Endothelial cell of umbilical vein (primary cell): ENCODE measurements around the gene TM7SF2. TPM values are rescaled to one million over a fixed set of nuclear protein-coding genes. Genes with fewer than 3 reads are reported as not detected.

Experiments used
- BruUV-seq: library from RNA; stranded (reverse); fragments of 400-500 nt; replicated peaks from 2 replicates; lab custom pipeline; 2021; lab: Mats Ljungman, UMichigan
- CTCF ChIA-PET: fragments of 300-600, 350-600 bp; sonication (Branson Sonifier 250); formaldehyde crosslinking; loops from one replicate; lab custom pipeline; 2021; ENCODE audit warnings: antibody characterized with exemption, inconsistent platforms; lab: Charles Lee
- POLR2A ChIA-PET: fragments of 300-600, 350-600 bp; sonication (Branson Sonifier 250); formaldehyde crosslinking; loops from one replicate; lab custom pipeline; 2021; ENCODE audit warnings: antibody characterized with exemption, inconsistent platforms; lab: Charles Lee
- DNase-seq: peaks from one replicate; pipeline ENCODE4 v3.0.0-alpha.2; 2011; ENCODE audit warnings: low read depth, low spot score
- FAIRE-seq: peaks from 2 replicates; lab custom pipeline; 2011; peaks lifted over from hg19 to GRCh38; lab: Jason Lieb, UNC
- H2AFZ ChIP-seq: 2 replicates; pipeline ENCODE4 v1.6.0; 2012; ENCODE audit warnings: low read depth, low read length, control low read depth, inconsistent platforms
- H3K27ac ChIP-seq: 2 replicates; pipeline ENCODE4 v1.5.1; 2011; ENCODE audit warnings: low read depth, mild to moderate bottlenecking, control low read depth, low read length, moderate library complexity; ENCODE audit not compliant: insufficient read depth
- H3K27me3 ChIP-seq, 2 experiments: 2 replicates each; pipeline versions ENCODE4 v1.6.0 to v1.6.1; 2011; ENCODE audit warnings: low read length in 2 of 2, mixed read lengths in 1 of 2; ENCODE audit not compliant: control insufficient read depth in 2 of 2, insufficient read depth in 2 of 2
- H3K36me3 ChIP-seq, 2 experiments: 2 replicates in 1 of 2; 3 replicates in 1 of 2; pipeline ENCODE4 v1.5.1; 2011; ENCODE audit warnings: low read length in 2 of 2, mild to moderate bottlenecking in 1 of 2, moderate library complexity in 1 of 2; ENCODE audit not compliant: control insufficient read depth in 2 of 2, insufficient read depth in 2 of 2; ENCODE audit errors: extremely low read depth in 1 of 2
- H3K4me1 ChIP-seq: 3 replicates; pipeline ENCODE4 v1.5.1; 2011; ENCODE audit warnings: mild to moderate bottlenecking, low read length; ENCODE audit not compliant: control insufficient read depth, insufficient read depth; ENCODE audit errors: extremely low read depth
- H3K4me2 ChIP-seq: 2 replicates; pipeline ENCODE4 v1.6.1; 2011; ENCODE audit warnings: low read length, control low read depth, mixed read lengths; ENCODE audit not compliant: insufficient read depth
- H3K4me3 ChIP-seq, 3 experiments: fragments of 200-600 bp in 1 of 3; sonication (generic), shearing (Covaris generic) in 1 of 3; replicated peaks in 1 of 3; 2 replicates each; pipeline ENCODE4 v1.5.1; 2011 to 2016; ENCODE audit warnings: control low read depth in 3 of 3, low read length in 3 of 3, mild to moderate bottlenecking in 2 of 3, inconsistent platforms in 1 of 3, low read depth in 1 of 3, moderate library complexity in 1 of 3; ENCODE audit not compliant: insufficient read depth in 1 of 3
- H3K79me2 ChIP-seq: 2 replicates; pipeline ENCODE4 v1.6.0; 2012; ENCODE audit warnings: low read length, inconsistent platforms; ENCODE audit not compliant: control insufficient read depth, insufficient read depth
- H3K9ac ChIP-seq: replicated peaks from 2 replicates; pipeline ENCODE3; 2011; ENCODE audit warnings: low read length, control low read depth; ENCODE audit not compliant: insufficient read depth; ENCODE audit errors: extremely low read depth
- H3K9me1 ChIP-seq: replicated peaks from 3 replicates; pipeline ENCODE4 v1.6.0; 2011; ENCODE audit warnings: mild to moderate bottlenecking, low read length; ENCODE audit not compliant: control insufficient read depth, insufficient read depth; ENCODE audit errors: extremely low read depth
- H3K9me3 ChIP-seq: replicated peaks from 2 replicates; pipeline ENCODE4 v1.5.1; 2012; ENCODE audit warnings: low read length, inconsistent platforms; ENCODE audit not compliant: control insufficient read depth, insufficient read depth
- H4K20me1 ChIP-seq: replicated peaks from 2 replicates; pipeline ENCODE3; 2011; ENCODE audit warnings: mild to moderate bottlenecking, low read length; ENCODE audit not compliant: control insufficient read depth, insufficient read depth; ENCODE audit errors: extremely low read depth
- EZH2 ChIP-seq: IDR thresholded peaks from 2 replicates; pipeline ENCODE4 v1.6.1; 2012; ENCODE audit warnings: borderline replicate concordance, low read depth, mild to moderate bottlenecking, moderate library complexity, low read length, inconsistent platforms; ENCODE audit not compliant: severe bottlenecking
- FOS ChIP-seq: IDR thresholded peaks from 2 replicates; pipeline ENCODE4 v1.6.1; 2011; ENCODE audit warnings: mild to moderate bottlenecking, low read length, moderate library complexity, borderline replicate concordance; ENCODE audit not compliant: insufficient read depth
- GATA2 ChIP-seq: IDR thresholded peaks from 2 replicates; pipeline ENCODE4 v1.7.0; 2011; ENCODE audit warnings: low read depth, mild to moderate bottlenecking, moderate library complexity, mixed read lengths, low read length; ENCODE audit not compliant: insufficient read length, insufficient read depth
- JUN ChIP-seq: IDR thresholded peaks from 2 replicates; pipeline ENCODE4 v1.6.1; 2011; ENCODE audit warnings: borderline replicate concordance, low read depth; ENCODE audit not compliant: insufficient read length, insufficient read depth
- MYC ChIP-seq: IDR thresholded peaks from one replicate; pipeline ENCODE4 v1.6.1; 2011; ENCODE audit warnings: mild to moderate bottlenecking, low read depth, low read length
- POLR2A ChIP-seq: IDR thresholded peaks from 2 replicates; pipeline ENCODE4 v1.6.1; 2012; ENCODE audit warnings: low read depth, mild to moderate bottlenecking, control low read depth, low read length
- POLR2AphosphoS5 ChIP-seq: IDR thresholded peaks from 2 replicates; pipeline ENCODE4 v1.6.1; 2012; ENCODE audit warnings: low read depth, mild to moderate bottlenecking, control low read depth, low read length, moderate library complexity; ENCODE audit not compliant: insufficient read depth
- dilution Hi-C: fragments of 300-500 bp; cut with MboI; formaldehyde crosslinking; loops from one replicate; pipeline ENCODE4 v1.15.0; 2019; ENCODE audit warnings: low sequenced_read_pairs; ENCODE audit not compliant: extremely low pct_ligation_motif_present
- intact Hi-C: fragments of 100-400 bp; cut with micrococcal nuclease; formaldehyde crosslinking; loops from one replicate; pipeline ENCODE4 v1.10.0; 2022
- polyA plus RNA-seq, 4 experiments: library from polyadenylated mRNA; depleted of rRNA in 3 of 4; stranded (reverse) in 3 of 4; unstranded in 1 of 4; fragments of >200 nt; gene quantifications; 2 replicates each; pipeline versions ENCODE4 v1.2.1 to v1.2.3, GENCODE V29; 2011 to 2012; ENCODE audit warnings: missing spikeins in 1 of 4
- total RNA-seq: library from RNA; stranded (reverse); gene quantifications from 2 replicates; pipeline ENCODE4 v1.2.3, GENCODE V29; 2021
- TF ChIP-seq, protein P1 (sequence below): IDR thresholded peaks from 2 replicates; pipeline ENCODE4 v1.6.1; 2011; ENCODE audit not compliant: insufficient read depth, insufficient read length
- TF ChIP-seq, protein P2 (sequence below), 2 donors: IDR thresholded peaks; 1 replicate in 1 of 2; 2 replicates in 1 of 2; pipeline ENCODE4 v1.5.1; 2011; ENCODE audit warnings: low read length in 2 of 2, mild to moderate bottlenecking in 2 of 2, moderate library complexity in 2 of 2, control low read depth in 1 of 2, inconsistent platforms in 1 of 2, low read depth in 1 of 2; ENCODE audit not compliant: insufficient read depth in 1 of 2; ENCODE audit errors: extremely low read depth in 1 of 2

Gene TM7SF2
- total and polyA plus RNA-seq, 2 donors (not counting 3 experiments of a cell fraction or from before 2014, with no cell fraction given): 11.6 to 47.1 TPM

DNA sequence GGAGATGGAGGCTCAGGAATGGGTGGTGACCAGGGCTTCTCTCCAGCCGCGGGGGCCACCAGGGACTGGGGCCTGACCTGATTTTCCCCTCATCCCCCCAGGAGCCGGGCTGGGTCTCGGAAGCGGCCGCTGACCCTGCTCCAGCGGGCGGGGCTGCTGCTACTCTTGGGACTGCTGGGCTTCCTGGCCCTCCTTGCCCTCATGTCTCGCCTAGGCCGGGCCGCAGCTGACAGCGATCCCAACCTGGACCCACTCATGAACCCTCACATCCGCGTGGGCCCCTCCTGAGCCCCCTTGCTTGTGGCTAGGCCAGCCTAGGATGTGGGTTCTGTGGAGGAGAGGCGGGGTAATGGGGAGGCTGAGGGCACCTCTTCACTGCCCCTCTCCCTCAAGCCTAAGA, 23.8 kb upstream of the TM7SF2 start:
- Histone ChIP-seq H3K9me3 (no peaks in the 10 kb centered on the region), H3K4me1 (peaks cover 14% of the 10 kb centered on the region), H3K4me2 (no peak overlapping the region), H3K79me2 (peaks cover 19% of the 10 kb centered on the region), H2AFZ (no peak overlapping the region), H4K20me1 (no peaks in the 10 kb centered on the region), H3K27me3 (no peaks in the 10 kb centered on the region), H3K36me3 (peaks cover 5 to 28% of the 10 kb centered on the region in 2 experiments), H3K4me3 (no peak overlapping the region), H3K9me1 (no peaks in the 10 kb centered on the region), H3K9ac (no peak overlapping the region), H3K27ac (no peak overlapping the region)
- DNase-seq (no peak), FAIRE-seq (no peak)
- BruUV-seq: no TSS peak
- intact Hi-C loops: no loop called here
- ChIA-PET CTCF (no interaction called here), POLR2A (no interaction called here)
- dilution Hi-C loops: no loop called here
- TF ChIP-seq POLR2AphosphoS5: no peak
- no peak for TF ChIP-seq POLR2A
- TF ChIP-seq JUN: no peak
- TF ChIP-seq GATA2: no peak
- TF ChIP-seq MYC: no peak
- TF ChIP-seq, protein P1, sequence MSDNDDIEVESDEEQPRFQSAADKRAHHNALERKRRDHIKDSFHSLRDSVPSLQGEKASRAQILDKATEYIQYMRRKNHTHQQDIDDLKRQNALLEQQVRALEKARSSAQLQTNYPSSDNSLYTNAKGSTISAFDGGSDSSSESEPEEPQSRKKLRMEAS: no peak
- TF ChIP-seq, protein P2, sequence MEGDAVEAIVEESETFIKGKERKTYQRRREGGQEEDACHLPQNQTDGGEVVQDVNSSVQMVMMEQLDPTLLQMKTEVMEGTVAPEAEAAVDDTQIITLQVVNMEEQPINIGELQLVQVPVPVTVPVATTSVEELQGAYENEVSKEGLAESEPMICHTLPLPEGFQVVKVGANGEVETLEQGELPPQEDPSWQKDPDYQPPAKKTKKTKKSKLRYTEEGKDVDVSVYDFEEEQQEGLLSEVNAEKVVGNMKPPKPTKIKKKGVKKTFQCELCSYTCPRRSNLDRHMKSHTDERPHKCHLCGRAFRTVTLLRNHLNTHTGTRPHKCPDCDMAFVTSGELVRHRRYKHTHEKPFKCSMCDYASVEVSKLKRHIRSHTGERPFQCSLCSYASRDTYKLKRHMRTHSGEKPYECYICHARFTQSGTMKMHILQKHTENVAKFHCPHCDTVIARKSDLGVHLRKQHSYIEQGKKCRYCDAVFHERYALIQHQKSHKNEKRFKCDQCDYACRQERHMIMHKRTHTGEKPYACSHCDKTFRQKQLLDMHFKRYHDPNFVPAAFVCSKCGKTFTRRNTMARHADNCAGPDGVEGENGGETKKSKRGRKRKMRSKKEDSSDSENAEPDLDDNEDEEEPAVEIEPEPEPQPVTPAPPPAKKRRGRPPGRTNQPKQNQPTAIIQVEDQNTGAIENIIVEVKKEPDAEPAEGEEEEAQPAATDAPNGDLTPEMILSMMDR (IDR thresholded peaks at IDR 0.05; ENCODE audit: extremely low read depth in 1 of 2, insufficient read depth in 1 of 2, low read depth in 1 of 2, low read length in 2 of 2): no peak
- no peak for TF ChIP-seq FOS
- TF ChIP-seq EZH2: no peak
